ENCODE measurements around the gene IRX2. TPM values are rescaled to one million over a fixed set of nuclear protein-coding genes. Genes with fewer than 3 reads are reported as not detected.
A peak's percentile ranks its signal among the peaks of the same experiment; 100 is the strongest.

The IRX2 gene
- total RNA-seq, 1 donor from 2014 or later, result 31.4 TPM

DNA sequence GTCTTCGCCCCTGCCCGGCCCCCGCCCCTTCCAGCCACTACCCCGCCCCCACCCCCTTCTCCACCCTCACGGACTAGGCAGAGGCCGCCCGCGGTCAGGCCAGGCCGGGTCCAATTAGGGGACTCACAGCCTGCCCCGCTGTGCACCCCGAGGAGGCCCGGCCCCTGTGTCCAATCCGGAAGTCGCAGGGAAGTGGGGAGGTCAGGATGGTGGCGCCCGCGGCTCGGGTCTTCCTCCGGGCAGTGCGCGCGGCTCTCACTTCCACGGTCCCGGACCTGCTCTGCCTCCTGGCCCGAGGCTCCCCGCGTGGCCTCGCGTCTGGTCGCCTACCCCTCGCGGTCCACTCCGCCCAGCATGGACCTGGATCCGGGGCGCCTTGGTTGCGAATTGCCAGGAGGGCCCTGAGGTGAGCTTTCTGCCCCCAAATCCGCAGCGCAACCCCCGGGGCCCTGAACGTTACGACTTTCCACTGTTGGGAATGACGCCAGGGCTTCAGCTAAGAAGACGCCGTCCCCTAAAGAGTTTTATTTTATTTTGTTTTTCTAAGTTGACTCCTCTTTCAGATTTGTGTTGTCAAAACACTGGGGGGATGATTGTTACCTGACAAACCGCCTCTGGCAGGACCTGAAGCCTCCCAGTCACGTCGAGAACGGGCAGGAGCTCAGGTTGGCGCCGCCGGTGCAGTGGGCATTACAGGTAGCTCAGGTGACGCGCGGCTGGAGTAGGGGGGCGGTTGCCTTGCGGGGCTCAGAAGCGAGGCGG is 763 bp upstream of the IRX2 start:
- peak overlapping the region; percentile 90 for H3K4me3 Mint-ChIP-seq
- H3K9me3 Mint-ChIP-seq, result no peaks in the 10 kb centered on the region
- peaks cover 44% of the 10 kb centered on the region for H3K27me3 Mint-ChIP-seq
- DNase-seq (ENCODE audit: extremely low spot score, unreplicated experiment), result no peak
- H3K36me3 Mint-ChIP-seq, result peaks cover 21% of the 10 kb centered on the region
- peak overlapping the region; percentile 88 for H3K27ac Mint-ChIP-seq
- TF ChIP-seq, protein P1, sequence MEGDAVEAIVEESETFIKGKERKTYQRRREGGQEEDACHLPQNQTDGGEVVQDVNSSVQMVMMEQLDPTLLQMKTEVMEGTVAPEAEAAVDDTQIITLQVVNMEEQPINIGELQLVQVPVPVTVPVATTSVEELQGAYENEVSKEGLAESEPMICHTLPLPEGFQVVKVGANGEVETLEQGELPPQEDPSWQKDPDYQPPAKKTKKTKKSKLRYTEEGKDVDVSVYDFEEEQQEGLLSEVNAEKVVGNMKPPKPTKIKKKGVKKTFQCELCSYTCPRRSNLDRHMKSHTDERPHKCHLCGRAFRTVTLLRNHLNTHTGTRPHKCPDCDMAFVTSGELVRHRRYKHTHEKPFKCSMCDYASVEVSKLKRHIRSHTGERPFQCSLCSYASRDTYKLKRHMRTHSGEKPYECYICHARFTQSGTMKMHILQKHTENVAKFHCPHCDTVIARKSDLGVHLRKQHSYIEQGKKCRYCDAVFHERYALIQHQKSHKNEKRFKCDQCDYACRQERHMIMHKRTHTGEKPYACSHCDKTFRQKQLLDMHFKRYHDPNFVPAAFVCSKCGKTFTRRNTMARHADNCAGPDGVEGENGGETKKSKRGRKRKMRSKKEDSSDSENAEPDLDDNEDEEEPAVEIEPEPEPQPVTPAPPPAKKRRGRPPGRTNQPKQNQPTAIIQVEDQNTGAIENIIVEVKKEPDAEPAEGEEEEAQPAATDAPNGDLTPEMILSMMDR (conservative IDR thresholded peaks at IDR 0.05), result no peak
- peaks cover 37% of the 10 kb centered on the region for H3K4me1 Mint-ChIP-seq (ENCODE audit: unreplicated experiment)

DNA sequence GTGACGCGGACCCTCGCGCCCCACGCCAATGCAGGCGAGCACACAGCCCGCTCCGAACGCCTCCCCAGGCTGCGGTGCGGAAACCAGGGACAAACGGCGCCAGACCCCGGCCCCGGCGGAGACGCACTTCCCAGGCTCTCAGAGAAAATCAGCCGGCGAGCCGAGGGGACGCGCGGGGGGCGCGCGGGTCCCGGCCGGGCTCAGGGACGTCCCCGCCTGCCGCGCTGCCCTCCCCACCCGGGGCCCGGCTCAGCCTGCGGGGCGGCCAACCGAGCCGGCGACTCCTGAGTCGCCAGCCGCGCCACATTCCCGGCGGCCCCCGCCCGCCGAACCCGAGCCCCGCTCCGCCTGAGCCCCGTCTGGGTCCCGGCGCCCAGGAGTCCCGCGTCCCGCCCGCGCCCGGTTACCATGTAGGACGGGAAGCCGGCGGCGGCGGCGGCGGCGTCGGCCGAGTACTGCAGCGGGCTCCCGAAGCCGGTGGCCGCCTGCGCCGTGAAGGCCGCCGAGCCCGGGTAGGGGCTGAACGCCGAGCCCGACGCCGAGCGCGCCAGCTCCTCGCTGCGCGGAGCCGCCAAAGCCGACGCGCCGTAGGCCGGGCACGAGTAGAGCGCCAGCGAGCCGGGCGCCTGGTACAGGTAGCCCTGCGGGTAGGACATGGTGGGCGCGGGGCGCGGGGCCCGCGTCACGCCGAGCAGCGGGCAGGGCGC is 566 bp downstream of the IRX2 start:
- Mint-ChIP-seq H3K4me1 (ENCODE audit: unreplicated experiment) (peaks cover 33% of the 10 kb centered on the region), H3K27me3 (peaks cover 33% of the 10 kb centered on the region), H3K9me3 (no peaks in the 10 kb centered on the region), H3K4me3 (peak overlapping the region; percentile 94), H3K36me3 (peaks cover 28% of the 10 kb centered on the region), H3K27ac (peak overlapping the region; percentile 92)
- TF ChIP-seq, protein P1 (conservative IDR thresholded peaks at IDR 0.05), result no peak
- DNase-seq (ENCODE audit: extremely low spot score, unreplicated experiment), result no peak

DNA sequence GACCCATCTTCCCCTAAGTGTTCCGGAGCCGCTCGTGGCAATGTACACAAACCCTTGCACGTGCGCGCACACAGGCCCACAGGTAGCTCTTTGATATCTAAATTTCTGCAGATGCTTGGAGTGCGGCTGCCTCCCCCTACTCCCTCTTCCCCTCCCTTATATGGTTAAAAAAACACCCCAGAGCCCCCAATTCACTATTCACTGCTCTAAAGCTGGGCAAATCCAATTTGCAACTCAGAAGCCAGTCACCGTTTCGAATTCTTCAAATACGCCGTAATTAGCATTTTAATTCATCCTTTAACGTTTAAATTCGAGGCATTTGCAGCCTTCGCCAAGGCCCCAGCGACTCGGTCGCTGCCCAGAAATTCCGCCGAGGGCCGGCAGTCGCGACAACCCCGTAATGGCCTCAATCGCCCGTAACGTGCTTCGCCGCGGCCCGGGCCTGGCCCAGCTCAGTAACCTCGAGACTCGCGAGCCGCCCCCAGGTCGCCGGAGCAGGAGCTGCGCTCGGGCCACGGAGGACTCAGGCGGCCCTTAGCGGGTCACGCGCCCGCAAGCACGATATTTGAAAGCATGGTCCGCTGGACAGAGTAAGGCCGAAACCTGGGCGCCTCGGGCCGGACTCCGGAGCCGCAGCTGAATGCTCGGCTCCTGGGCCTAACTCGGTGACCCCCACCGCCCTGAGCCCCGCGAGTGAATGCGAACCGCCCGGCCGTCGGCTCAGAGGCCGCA is 1.3 kb downstream of the IRX2 start:
- Mint-ChIP-seq H3K9me3 (no peaks in the 10 kb centered on the region), H3K4me1 (ENCODE audit: unreplicated experiment) (peaks cover 34% of the 10 kb centered on the region), H3K27ac (peak overlapping the region; percentile 92), H3K36me3 (peaks cover 32% of the 10 kb centered on the region), H3K27me3 (peaks cover 30% of the 10 kb centered on the region), H3K4me3 (peak overlapping the region; percentile 94)
- DNase-seq (ENCODE audit: extremely low spot score, unreplicated experiment), result no peak
- TF ChIP-seq, protein P1 (conservative IDR thresholded peaks at IDR 0.05), result peak; percentile 27

DNA sequence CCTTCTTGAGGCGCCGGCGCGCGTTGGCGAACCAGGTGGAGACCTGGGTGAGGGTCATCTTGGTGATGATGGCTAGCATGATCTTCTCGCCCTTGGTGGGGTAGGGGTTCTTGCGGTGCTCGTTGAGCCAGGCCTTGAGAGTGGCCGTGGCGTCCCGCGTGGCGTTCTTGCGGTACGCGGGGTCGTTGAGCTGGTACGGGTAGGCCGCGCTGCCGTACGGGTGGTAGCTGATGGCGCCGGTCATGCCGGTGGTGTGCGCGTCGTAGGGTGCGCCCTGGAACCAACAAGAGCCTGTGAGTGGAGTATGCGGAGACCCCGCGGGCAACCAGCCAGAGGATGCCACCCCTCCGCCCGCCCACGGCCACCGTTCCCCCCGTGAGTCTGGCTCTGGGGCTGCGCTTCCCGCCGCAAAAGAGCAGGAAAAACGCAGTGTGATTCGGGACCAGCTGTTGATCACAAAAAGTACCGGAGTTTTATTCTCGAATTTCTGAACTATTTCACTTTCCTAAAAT is 1.9 kb downstream of the IRX2 start:
- Mint-ChIP-seq H3K9me3 (no peaks in the 10 kb centered on the region), H3K4me3 (peak overlapping the region; percentile 94)
- DNase-seq (ENCODE audit: extremely low spot score, unreplicated experiment), result no peak

More for the DNA sequence above, 1.9 kb downstream of the IRX2 start:
- Mint-ChIP-seq H3K36me3 (peaks cover 36% of the 10 kb centered on the region), H3K4me1 (ENCODE audit: unreplicated experiment) (peaks cover 39% of the 10 kb centered on the region), H3K27me3 (peaks cover 33% of the 10 kb centered on the region), H3K27ac (peak overlapping the region; percentile 92)
- TF ChIP-seq, protein P1 (conservative IDR thresholded peaks at IDR 0.05), result no peak
